K562 (cell line): ENCODE data around the gene AMBP. TPM values are rescaled to one million over a fixed set of nuclear protein-coding genes. Genes with fewer than 3 reads are reported as not detected.

Source experiments
- ATAC-seq: fragments of 200-7000 bp; cut with Tn5 transposase; 3 replicates; pipeline ENCODE4 v1.9.1; 2020; ENCODE audit warnings: moderate library complexity
- BruUV-seq: library from RNA; stranded (reverse); fragments of 400-500 nt; replicated peaks from 2 replicates; lab custom pipeline; 2021; lab: Mats Ljungman, UMichigan
- CTCF ChIA-PET: fragments of 300-600 bp; formaldehyde crosslinking; extraction: SDS; loops from one replicate; lab custom pipeline; 2021; ENCODE audit warnings: low intra/inter-chr PET ratio; lab: Yijun Ruan, JAX
- POLR2A ChIA-PET: fragments of 300-600, 350-650 bp; sonication (Branson Sonifier 250); formaldehyde crosslinking; extraction: SDS; loops from one replicate; lab custom pipeline; 2021; ENCODE audit warnings: antibody characterized with exemption, inconsistent platforms; lab: Yijun Ruan, JAX
- DNase-seq, 4 experiments: peaks; one replicate each; pipeline versions ENCODE4 v3.0.0 to v3.0.0-alpha.2; 2011 to 2018; ENCODE audit warnings: low spot score in 3 of 4, mixed read lengths in 3 of 4; ENCODE audit errors: extremely low read depth in 1 of 4
- FAIRE-seq: peaks from 2 replicates; lab custom pipeline; 2011; peaks lifted over from hg19 to GRCh38; lab: Jason Lieb, UNC
- H2AFZ ChIP-seq: 2 replicates; pipeline ENCODE4 v1.6.0; 2011; ENCODE audit warnings: low read depth, low read length, control low read depth, inconsistent platforms
- H3K27ac ChIP-seq: fragments of 200-600 bp; 3 replicates; pipeline ENCODE4 v1.8.0; 2011; ENCODE audit warnings: low read depth, mild to moderate bottlenecking, control low read depth, inconsistent platforms, low read length, moderate library complexity, mixed read lengths; ENCODE audit errors: extremely low read depth
- H3K27me3 ChIP-seq, 2 experiments: fragments of 300-600 bp in 1 of 2; 2 replicates in 1 of 2; 3 replicates in 1 of 2; pipeline versions ENCODE4 v1.6.0 to v1.8.0; 2011; ENCODE audit warnings: inconsistent platforms in 2 of 2, low read length in 2 of 2, mild to moderate bottlenecking in 1 of 2, mixed read lengths in 1 of 2, moderate library complexity in 1 of 2; ENCODE audit not compliant: control insufficient read depth in 2 of 2, insufficient read depth in 2 of 2
- H3K36me3 ChIP-seq: fragments of 300-600 bp; 3 replicates; pipeline ENCODE4 v1.8.0; 2011; ENCODE audit warnings: mild to moderate bottlenecking, low read length, inconsistent platforms; ENCODE audit not compliant: control insufficient read depth, insufficient read depth
- H3K4me1 ChIP-seq, 2 experiments: fragments of 200-600 bp in 1 of 2; replicated peaks in 1 of 2; 2 replicates in 1 of 2; 3 replicates in 1 of 2; pipeline versions ENCODE4 v1.5.1 to v1.8.0; 2011; ENCODE audit warnings: inconsistent platforms in 2 of 2, low read length in 2 of 2, mild to moderate bottlenecking in 1 of 2, mixed read lengths in 1 of 2, moderate library complexity in 1 of 2; ENCODE audit not compliant: control insufficient read depth in 2 of 2, insufficient read depth in 2 of 2
- H3K4me2 ChIP-seq: 2 replicates; pipeline ENCODE4 v1.6.1; 2011; ENCODE audit warnings: low read length, control low read depth, inconsistent platforms, mixed read lengths; ENCODE audit not compliant: insufficient read depth
- H3K4me3 ChIP-seq: fragments of 200-600 bp; sonication (generic), shearing (Covaris generic); 2 replicates; pipeline ENCODE4 v1.5.1; 2016; ENCODE audit warnings: control low read depth, inconsistent platforms
- H3K79me2 ChIP-seq: fragments of 200-600 bp; 3 replicates; pipeline ENCODE4 v1.8.0; 2011; ENCODE audit warnings: low read length, inconsistent platforms; ENCODE audit not compliant: control insufficient read depth, insufficient read depth
- H3K9ac ChIP-seq, 2 experiments: 2 replicates each; pipeline versions ENCODE4 v1.6.0 to v1.6.1; 2011; ENCODE audit warnings: low read depth in 2 of 2, low read length in 2 of 2, control low read depth in 1 of 2, inconsistent platforms in 1 of 2, mild to moderate bottlenecking in 1 of 2, mixed read lengths in 1 of 2; ENCODE audit not compliant: insufficient read depth in 1 of 2
- H3K9me1 ChIP-seq: one replicate; pipeline ENCODE4 v1.6.0; 2011; ENCODE audit warnings: inconsistent platforms, mild to moderate bottlenecking, low read length, moderate library complexity; ENCODE audit not compliant: control insufficient read depth, insufficient read depth
- H3K9me3 ChIP-seq: replicated peaks from 2 replicates; pipeline ENCODE4 v1.5.1; 2011; ENCODE audit warnings: low read depth, low read length, inconsistent platforms; ENCODE audit not compliant: control insufficient read depth, insufficient read depth
- H4K20me1 ChIP-seq: replicated peaks from 2 replicates; pipeline ENCODE4 v1.6.1; 2011; ENCODE audit warnings: low read length, inconsistent platforms, mixed read lengths; ENCODE audit not compliant: control insufficient read depth, insufficient read depth
- DDX20 ChIP-seq: fragments of 450-650 bp; IDR thresholded peaks from 2 replicates; pipeline ENCODE4 v1.6.1; 2016; ENCODE audit warnings: missing genetic modification characterization, low read depth, mild to moderate bottlenecking, missing compliant biosample characterization, moderate library complexity
- E2F6 ChIP-seq, 2 experiments: IDR thresholded peaks; 2 replicates each; pipeline ENCODE4 v1.6.1; 2011; ENCODE audit warnings: borderline replicate concordance in 1 of 2, control low read depth in 1 of 2, low read depth in 1 of 2, low read length in 1 of 2, mild to moderate bottlenecking in 1 of 2, mixed read lengths in 1 of 2, moderate library complexity in 1 of 2; ENCODE audit not compliant: insufficient read depth in 1 of 2, insufficient read length in 1 of 2, poor library complexity in 1 of 2, severe bottlenecking in 1 of 2; ENCODE audit errors: extremely low read depth in 1 of 2
- EP400 ChIP-seq: fragments of 450-650 bp; IDR thresholded peaks from 2 replicates; pipeline ENCODE4 v1.6.1; 2017; ENCODE audit warnings: antibody characterized with exemption, mild to moderate bottlenecking, moderate library complexity
- GABPB2 ChIP-seq: fragments of 250-450 bp; sonication (Bioruptor Pico); conservative IDR thresholded peaks from 2 replicates; pipeline ENCODE4 v1.5.1; 2021; ENCODE audit warnings: mild to moderate bottlenecking
- GATAD2A ChIP-seq: fragments of 450-650 bp; IDR thresholded peaks from 2 replicates; pipeline ENCODE4 v1.6.1; 2017
- HNRNPUL1 ChIP-seq: fragments of 200-400 bp; formaldehyde crosslinking; IDR thresholded peaks from 2 replicates; pipeline ENCODE4 v1.6.1; 2017; ENCODE audit warnings: low read length
- KDM2B ChIP-seq: fragments of 250-450 bp; sonication (Bioruptor Pico); IDR thresholded peaks from 2 replicates; pipeline ENCODE4 v1.8.0; 2021; ENCODE audit warnings: mild to moderate bottlenecking, moderate library complexity
- KLF6 ChIP-seq: fragments of 250-450 bp; sonication (Bioruptor Pico); IDR thresholded peaks from 2 replicates; pipeline ENCODE4 v1.4.0; 2020; ENCODE audit warnings: mild to moderate bottlenecking, moderate library complexity, borderline replicate concordance
- MEF2D ChIP-seq: conservative IDR thresholded peaks from 2 replicates; pipeline ENCODE4 v1.6.1; 2016; ENCODE audit warnings: low read depth, missing genetic modification characterization, missing compliant biosample characterization
- POLR2AphosphoS5 ChIP-seq: IDR thresholded peaks from 2 replicates; pipeline ENCODE4 v1.6.1; 2011; ENCODE audit warnings: mild to moderate bottlenecking, low read depth, low read length, moderate library complexity; ENCODE audit not compliant: control insufficient read depth, insufficient read depth
- POLR3A ChIP-seq: IDR thresholded peaks from 2 replicates; pipeline ENCODE4 v1.6.1; 2011; ENCODE audit warnings: borderline replicate concordance, mild to moderate bottlenecking, moderate library complexity; ENCODE audit not compliant: insufficient read length, insufficient read depth; ENCODE audit errors: extremely low read depth
- RREB1 ChIP-seq: fragments of 250-450 bp; sonication (Bioruptor Pico); IDR thresholded peaks from 2 replicates; pipeline ENCODE4 v1.4.0; 2020
- SUPT5H ChIP-seq: fragments of 450-650 bp; IDR thresholded peaks from 2 replicates; pipeline ENCODE4 v1.6.1; 2016
- TAF9B ChIP-seq: fragments of 450-650 bp; IDR thresholded peaks from 2 replicates; pipeline ENCODE4 v1.6.1; 2018; ENCODE audit warnings: mild to moderate bottlenecking; ENCODE audit not compliant: partially characterized antibody
- TRIM24 ChIP-seq, 2 experiments: fragments of 450-650 bp; IDR thresholded peaks; 2 replicates each; pipeline ENCODE4 v1.6.1; 2016
- ZNF280A ChIP-seq: fragments of 450-650 bp; IDR thresholded peaks from 2 replicates; pipeline ENCODE4 v1.6.1; 2018; ENCODE audit warnings: mild to moderate bottlenecking, low read depth; ENCODE audit not compliant: partially characterized antibody
- WGBS: fragments of 100-300 bp; shearing (Covaris generic); methylation state at CpG from one replicate; pipeline ENCODE4 v1.1.6; 2016; ENCODE audit warnings: low coverage, mixed read lengths; ENCODE audit not compliant: insufficient coverage; ENCODE audit errors: missing lambda C conversion rate; 5-methylcytosine and 5-hydroxymethylcytosine counted together
- in situ Hi-C: fragments of 300-500 bp; cut with MboI; formaldehyde crosslinking; loops from 4 replicates; pipeline ENCODE4 v1.15.0; 2018; ENCODE audit warnings: inconsistent platforms, mixed read lengths
- intact Hi-C: fragments of 100-400 bp; cut with micrococcal nuclease; formaldehyde crosslinking; loops from 2 replicates; pipeline ENCODE4 v1.14.2; 2022
- polyA plus RNA-seq, 8 experiments: library from polyadenylated mRNA; depleted of rRNA in 4 of 8; stranded (reverse) in 5 of 8; unstranded in 3 of 8; fragments of >200 nt; fragmentation: Nextera tagmentation in 2 of 8; fragmentation: Illumina TruSeq in 1 of 8; extraction: Ambion mirVana in 2 of 8; extraction: Trizol in 1 of 8; gene quantifications; 2 replicates each; pipeline versions ENCODE4 v1.2.1 to v1.2.3, GENCODE V29; 2011 to 2014; ENCODE audit warnings: inconsistent platforms in 1 of 8, missing spikeins in 1 of 8
- total RNA-seq, 7 experiments: library from RNA; depleted of rRNA in 6 of 7; stranded (reverse); fragments of >200 nt in 6 of 7; fragmentation: Illumina TruSeq in 2 of 7; extraction: Trizol in 2 of 7; gene quantifications; 2 replicates each; pipeline versions ENCODE4 v1.2.1 to v1.2.3, GENCODE V29; 2011 to 2021; ENCODE audit warnings: low replicate concordance in 1 of 7

Gene AMBP
- total and polyA plus RNA-seq, 9 of the 15 experiments (the other 6 are each of a cell fraction or from before 2014, with no cell fraction given): 1.3 TPM; not detected in 8

DNA sequence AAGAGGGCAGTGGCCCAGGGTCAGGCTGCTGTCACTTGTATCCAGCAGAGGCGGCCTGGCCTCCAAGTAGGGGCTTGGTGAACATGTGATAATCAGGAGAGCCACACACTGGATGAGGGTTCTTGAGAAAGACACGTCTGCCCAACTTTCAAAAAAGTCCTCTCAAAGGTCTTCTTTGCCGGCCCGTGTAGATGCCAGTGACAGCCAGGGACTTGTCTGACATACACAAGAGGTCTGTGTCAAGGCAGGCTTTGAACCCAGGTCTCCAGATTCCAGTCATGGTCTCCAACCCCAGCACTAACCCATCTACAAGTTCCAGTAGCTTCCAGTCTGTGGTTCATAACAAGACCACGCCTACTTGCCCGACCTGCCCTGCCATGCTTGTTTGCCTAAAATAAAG is 7.9 kb upstream of the AMBP start:
- Histone ChIP-seq H3K27me3 (peaks cover 4 to 45% of the 10 kb centered on the region in 2 experiments; a peak in 3 of 5 replicates), H3K36me3 (no peaks in the 10 kb centered on the region), H3K9me3 (no peaks in the 10 kb centered on the region), H3K4me2 (no peak overlapping the region), H2AFZ (no peak overlapping the region), H3K79me2 (no peaks in the 10 kb centered on the region), H4K20me1 (no peaks in the 10 kb centered on the region), H3K9me1 (no peaks in the 10 kb centered on the region), H3K4me3 (no peak overlapping the region), H3K27ac (no peak overlapping the region), H3K4me1 (no peaks in the 10 kb centered on the region), H3K9ac (no peak overlapping the region)
- no TSS peak for BruUV-seq
- in situ Hi-C loops (loop anchor here (10.0 kb wide), 1 partner anchor 199 kb away; no protein-coding TSS in a partner anchor), intact Hi-C loops (no loop called here)
- TF ChIP-seq TAF9B: no peak
- no peak for TF ChIP-seq TRIM24 (IDR thresholded peaks at IDR 0.05)
- no peak for TF ChIP-seq GATAD2A
- TF ChIP-seq SUPT5H: no peak
- no peak for TF ChIP-seq MEF2D (tag)
- no peak for TF ChIP-seq DDX20 (tag)
- no peak for TF ChIP-seq KLF6 (CRISPR knock-in tag)
- no peak for TF ChIP-seq E2F6 (IDR thresholded peaks at IDR 0.05; ENCODE audit: borderline replicate concordance in 1 of 2, extremely low read depth in 1 of 2, insufficient read depth in 1 of 2, insufficient read length in 1 of 2, low read depth in 1 of 2, low read length in 1 of 2, poor library complexity in 1 of 2, severe bottlenecking in 1 of 2)
- TF ChIP-seq RREB1: no peak
- no peak for TF ChIP-seq GABPB2 (CRISPR knock-in tag)
- TF ChIP-seq EP400: no peak
- TF ChIP-seq POLR2AphosphoS5: no peak
- no peak for TF ChIP-seq POLR3A
- TF ChIP-seq KDM2B (CRISPR knock-in tag): no peak
- no peak for TF ChIP-seq HNRNPUL1
- no peak for TF ChIP-seq ZNF280A
- POLR2A ChIA-PET: no interaction called here
- FAIRE-seq: no peak
- no peak for DNase-seq
- ATAC-seq: no peak
- CTCF ChIA-PET: no interaction called here
- WGBS: 0% methylated on average over 6 of the region's 6 CpGs
